ENCODE measurements around the gene TBR1. TPM values are rescaled to one million over a fixed set of nuclear protein-coding genes. Genes with fewer than 3 reads are reported as not detected.

The TBR1 gene
- total and polyA plus RNA-seq, 7 experiments from 2014 or later: 0.02 TPM; not detected in 6

DNA sequence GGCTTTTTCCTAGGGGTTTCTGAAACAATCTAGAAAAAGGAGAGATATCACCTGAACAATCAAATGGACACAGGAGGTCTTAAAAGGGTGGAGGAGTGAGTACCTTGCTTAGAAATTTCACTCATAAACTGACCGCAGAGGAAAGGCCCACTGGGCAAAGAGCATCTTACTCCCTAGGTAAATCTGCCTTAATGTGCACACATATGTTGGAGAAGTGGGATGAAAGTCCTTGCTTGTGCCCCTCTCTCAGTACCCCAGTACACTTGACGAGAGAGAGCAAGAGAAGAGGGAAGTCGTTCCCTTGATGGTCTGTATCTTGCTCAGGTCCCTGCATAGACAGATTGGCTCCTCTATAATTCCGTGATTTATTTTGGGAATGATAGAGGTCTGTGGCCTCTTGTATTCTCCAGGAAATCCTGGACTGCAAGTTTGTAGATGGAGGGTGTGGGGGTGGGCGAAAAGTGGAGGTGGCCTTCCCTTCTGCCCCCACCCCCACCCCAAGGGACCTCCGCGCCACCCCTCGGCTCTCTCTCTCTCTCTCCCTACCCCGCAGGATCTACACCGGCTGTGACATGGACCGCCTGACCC lies 6.8 kb downstream of the TBR1 start:
- ATAC-seq (no peak), DNase-seq (no peak)
- Histone ChIP-seq H3K4me1 (ENCODE audit: control insufficient read depth in 2 of 2, insufficient read depth in 2 of 2, low read length in 2 of 2) (peaks cover 5 to 21% of the 10 kb centered on the region in 2 donors), H3K4me3 (ENCODE audit: low read length) (no peak overlapping the region), H3K36me3 (ENCODE audit: control insufficient read depth in 2 of 3, insufficient read depth in 3 of 3, low read length in 3 of 3) (no peaks in the 10 kb centered on the region), H3K27ac (ENCODE audit: low read depth, low read length) (no peak overlapping the region), H3K27me3 (ENCODE audit: control insufficient read depth in 2 of 2, insufficient read depth in 2 of 2, low read length in 2 of 2) (peaks cover 33 to 83% of the 10 kb centered on the region in 2 donors), H3K9me3 (ENCODE audit: control insufficient read depth in 2 of 3, low read length in 3 of 3) (peaks cover 0 to 3% (median 0%) of the 10 kb centered on the region in 3 experiments)
- Mint-ChIP-seq H3K4me3 (peak overlapping the region; percentile 35 to 70 (median 58)), H3K27me3 (peaks cover 85 to 92% (median 91%) of the 10 kb centered on the region in 5 donors), H3K4me1 (peaks cover 19 to 60% (median 46%) of the 10 kb centered on the region in 7 donors), H3K36me3 (peaks cover 0 to 10% (median 5%) of the 10 kb centered on the region in 5 donors), H3K9me3 (peaks cover 0 to 39% (median 10%) of the 10 kb centered on the region in 11 donors), H3K27ac (peak overlapping the region in 2 of 9 donors; percentile 3 to 74)
- ChIA-PET POLR2A (no interaction called here), CTCF (no interaction called here)
- intact Hi-C loops (cut with micrococcal nuclease): loop anchor here in 1 of 2 donors (10.0 kb wide), 1 partner anchor 922 kb away; the partner anchor contains the start of gene GCA

DNA sequence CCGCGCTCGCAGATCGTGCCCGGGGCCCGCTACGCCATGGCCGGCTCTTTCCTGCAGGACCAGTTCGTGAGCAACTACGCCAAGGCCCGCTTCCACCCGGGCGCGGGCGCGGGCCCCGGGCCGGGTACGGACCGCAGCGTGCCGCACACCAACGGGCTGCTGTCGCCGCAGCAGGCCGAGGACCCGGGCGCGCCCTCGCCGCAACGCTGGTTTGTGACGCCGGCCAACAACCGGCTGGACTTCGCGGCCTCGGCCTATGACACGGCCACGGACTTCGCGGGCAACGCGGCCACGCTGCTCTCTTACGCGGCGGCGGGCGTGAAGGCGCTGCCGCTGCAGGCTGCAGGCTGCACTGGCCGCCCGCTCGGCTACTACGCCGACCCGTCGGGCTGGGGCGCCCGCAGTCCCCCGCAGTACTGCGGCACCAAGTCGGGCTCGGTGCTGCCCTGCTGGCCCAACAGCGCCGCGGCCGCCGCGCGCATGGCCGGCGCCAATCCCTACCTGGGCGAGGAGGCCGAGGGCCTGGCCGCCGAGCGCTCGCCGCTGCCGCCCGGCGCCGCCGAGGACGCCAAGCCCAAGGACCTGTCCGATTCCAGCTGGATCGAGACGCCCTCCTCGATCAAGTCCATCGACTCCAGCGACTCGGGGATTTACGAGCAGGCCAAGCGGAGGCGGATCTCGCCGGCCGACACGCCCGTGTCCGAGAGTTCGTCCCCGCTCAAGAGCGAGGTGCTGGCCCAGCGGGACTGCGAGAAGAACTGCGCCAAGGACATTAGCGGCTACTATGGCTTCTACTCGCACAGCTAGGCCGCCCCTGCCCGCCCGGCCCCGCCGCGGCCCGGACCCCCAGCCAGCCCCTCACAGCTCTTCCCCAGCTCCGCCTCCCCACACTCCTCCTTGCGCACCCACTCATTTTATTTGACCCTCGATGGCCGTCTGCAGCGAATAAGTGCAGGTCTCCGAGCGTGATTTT lies 7.6 kb downstream of the TBR1 start:
- ATAC-seq (peak; percentile 44), DNase-seq (peak in 1 of 9 donors; percentile 40)
- no peaks in the 10 kb centered on the region for H3K36me3 ChIP-seq (ENCODE audit: control insufficient read depth in 2 of 3, insufficient read depth in 3 of 3, low read length in 3 of 3)
- Mint-ChIP-seq H3K36me3 (peaks cover 0 to 10% (median 5%) of the 10 kb centered on the region in 5 donors), H3K27ac (peak overlapping the region in 4 of 9 donors; percentile 8 to 90 (median 22)), H3K9me3 (peaks cover 0 to 43% (median 10%) of the 10 kb centered on the region in 11 donors), H3K4me1 (peaks cover 19 to 52% (median 39%) of the 10 kb centered on the region in 7 donors), H3K27me3 (peaks cover 80 to 90% (median 87%) of the 10 kb centered on the region in 5 donors), H3K4me3 (peak overlapping the region; percentile 71 to 89 (median 84))
- H3K9me3 ChIP-seq (ENCODE audit: control insufficient read depth in 2 of 3, low read length in 3 of 3): peaks cover 0 to 3% (median 0%) of the 10 kb centered on the region in 3 experiments
- POLR2A ChIA-PET: no interaction called here
- CTCF ChIA-PET: no interaction called here
- H3K4me3 ChIP-seq (ENCODE audit: low read length): no peak overlapping the region
- intact Hi-C loops (cut with micrococcal nuclease): loop anchor here in 1 of 2 donors (1.0 to 10.0 kb wide), 2 partner anchors 7 to 921 kb away; partner anchors contain the start of genes GCA and TBR1
- H3K27me3 ChIP-seq (ENCODE audit: control insufficient read depth in 2 of 2, insufficient read depth in 2 of 2, low read length in 2 of 2): peaks cover 33 to 85% of the 10 kb centered on the region in 2 donors
- H3K27ac ChIP-seq (ENCODE audit: low read depth, low read length): no peak overlapping the region
- peaks cover 5 to 21% of the 10 kb centered on the region in 2 donors for H3K4me1 ChIP-seq (ENCODE audit: control insufficient read depth in 2 of 2, insufficient read depth in 2 of 2, low read length in 2 of 2)

DNA sequence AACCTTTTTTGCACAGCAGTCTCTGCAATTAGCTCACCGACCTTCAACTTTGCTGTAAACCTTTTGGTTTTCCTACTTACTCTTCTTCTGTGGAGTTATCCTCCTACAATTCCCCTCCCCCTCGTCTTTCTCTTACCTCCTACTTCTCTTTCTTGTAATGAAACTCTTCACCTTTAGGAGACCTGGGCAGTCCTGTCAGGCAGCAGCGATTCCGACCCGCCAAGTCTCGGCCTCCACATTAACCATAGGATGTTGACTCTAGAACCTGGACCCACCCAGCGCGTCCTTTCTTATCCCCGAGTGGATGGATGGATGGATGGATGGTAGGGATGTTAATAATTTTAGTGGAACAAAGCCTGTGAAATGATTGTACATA lies 8.3 kb downstream of the TBR1 start:
- no peak overlapping the region for H3K4me3 ChIP-seq (ENCODE audit: low read length)
- ChIA-PET CTCF (no interaction called here), POLR2A (no interaction called here)
- H3K27me3 ChIP-seq (ENCODE audit: control insufficient read depth in 2 of 2, insufficient read depth in 2 of 2, low read length in 2 of 2): peaks cover 29 to 81% of the 10 kb centered on the region in 2 donors
- Mint-ChIP-seq H3K4me1 (peaks cover 16 to 45% (median 34%) of the 10 kb centered on the region in 7 donors), H3K27ac (peak overlapping the region in 5 of 9 donors; percentile 8 to 90 (median 22)), H3K36me3 (peaks cover 0 to 10% (median 5%) of the 10 kb centered on the region in 5 donors), H3K9me3 (peaks cover 0 to 44% (median 9%) of the 10 kb centered on the region in 11 donors), H3K27me3 (peaks cover 80 to 90% (median 87%) of the 10 kb centered on the region in 5 donors), H3K4me3 (peak overlapping the region; percentile 71 to 89 (median 84))
- H3K4me1 ChIP-seq (ENCODE audit: control insufficient read depth in 2 of 2, insufficient read depth in 2 of 2, low read length in 2 of 2): peaks cover 5 to 21% of the 10 kb centered on the region in 2 donors
- no peak overlapping the region for H3K27ac ChIP-seq (ENCODE audit: low read depth, low read length)
- ATAC-seq: no peak
- no peaks in the 10 kb centered on the region for H3K36me3 ChIP-seq (ENCODE audit: control insufficient read depth in 2 of 3, insufficient read depth in 3 of 3, low read length in 3 of 3)
- intact Hi-C loops (cut with micrococcal nuclease): loop anchor here in 1 of 2 donors (1.0 to 10.0 kb wide), 2 partner anchors 8 to 920 kb away; partner anchors contain the start of genes GCA and TBR1
- peaks cover 0 to 3% (median 0%) of the 10 kb centered on the region in 3 experiments for H3K9me3 ChIP-seq (ENCODE audit: control insufficient read depth in 2 of 3, low read length in 3 of 3)
- peak in 1 of 9 donors; percentile 21 for DNase-seq

DNA sequence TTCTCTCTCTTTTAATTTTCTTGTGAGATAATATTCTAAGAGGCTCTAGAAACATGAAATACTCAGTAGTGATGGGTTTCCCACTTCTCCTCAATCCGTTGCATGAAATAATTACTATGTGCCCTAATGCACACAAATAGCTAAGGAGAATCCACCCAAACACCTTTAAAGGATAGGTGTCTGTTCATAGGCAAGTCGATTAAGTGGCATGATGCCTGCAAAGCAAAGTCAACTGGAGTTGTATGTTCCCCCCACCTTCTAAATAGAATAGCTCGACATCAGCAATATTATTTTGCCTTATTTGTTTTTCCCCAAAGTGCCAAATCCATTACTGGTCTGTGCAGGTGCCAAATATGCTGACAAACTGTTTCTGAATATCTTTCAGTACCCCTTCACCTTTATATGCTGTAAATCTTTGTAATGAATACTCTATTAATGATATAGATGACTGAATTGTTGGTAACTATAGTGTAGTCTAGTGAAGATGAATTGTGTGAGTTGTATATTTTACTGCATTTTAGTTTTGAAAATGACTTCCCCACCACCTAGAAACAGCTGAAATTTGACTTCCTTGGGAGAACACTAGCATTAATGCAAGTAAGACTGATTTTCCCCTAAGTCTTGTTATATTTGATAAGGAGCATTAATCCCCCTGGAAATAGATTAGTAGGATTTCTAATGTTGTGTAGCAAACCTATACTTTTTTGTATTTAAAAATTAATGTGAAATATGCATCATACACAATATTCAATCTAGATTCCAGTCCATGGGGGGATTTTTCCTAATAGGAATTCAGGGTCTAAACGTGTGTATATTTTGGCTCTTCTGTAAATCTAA lies 9.0 kb downstream of the TBR1 start:
- DNase-seq (no peak), ATAC-seq (no peak)
- peaks cover 82 to 89% (median 87%) of the 10 kb centered on the region in 5 donors for H3K27me3 Mint-ChIP-seq
- peaks cover 0 to 10% (median 5%) of the 10 kb centered on the region in 5 donors for H3K36me3 Mint-ChIP-seq
- H3K36me3 ChIP-seq (ENCODE audit: control insufficient read depth in 2 of 3, insufficient read depth in 3 of 3, low read length in 3 of 3): no peaks in the 10 kb centered on the region
- ChIA-PET CTCF (no interaction called here), POLR2A (interaction anchor here (0.6 to 0.7 kb wide), 2 partner anchors 12 to 261 kb away, joined by 3 to 4 read pairs; no protein-coding TSS in a partner anchor)
- peak overlapping the region in 9 of 10 donors; percentile 71 to 89 (median 83) for H3K4me3 Mint-ChIP-seq
- intact Hi-C loops (cut with micrococcal nuclease): loop anchor here (1.0 to 10.0 kb wide), 5 partner anchors 9 to 920 kb away; partner anchors contain the start of genes DPP4 (in 1 of the 2), GCA (in 1 of the 2) and TBR1 (in 1 of the 2)
- no peak overlapping the region for H3K27ac ChIP-seq (ENCODE audit: low read depth, low read length)
- peak overlapping the region in 3 of 9 donors; percentile 8 to 90 (median 28) for H3K27ac Mint-ChIP-seq
- peaks cover 29 to 74% of the 10 kb centered on the region in 2 donors for H3K27me3 ChIP-seq (ENCODE audit: control insufficient read depth in 2 of 2, insufficient read depth in 2 of 2, low read length in 2 of 2)
- H3K9me3 Mint-ChIP-seq: peaks cover 0 to 47% (median 9%) of the 10 kb centered on the region in 11 donors
- peaks cover 5 to 21% of the 10 kb centered on the region in 2 donors for H3K4me1 ChIP-seq (ENCODE audit: control insufficient read depth in 2 of 2, insufficient read depth in 2 of 2, low read length in 2 of 2)
- peaks cover 0 to 3% (median 0%) of the 10 kb centered on the region in 3 experiments for H3K9me3 ChIP-seq (ENCODE audit: control insufficient read depth in 2 of 3, low read length in 3 of 3)
- H3K4me1 Mint-ChIP-seq: peaks cover 16 to 44% (median 33%) of the 10 kb centered on the region in 7 donors
- no peak overlapping the region for H3K4me3 ChIP-seq (ENCODE audit: low read length)

DNA sequence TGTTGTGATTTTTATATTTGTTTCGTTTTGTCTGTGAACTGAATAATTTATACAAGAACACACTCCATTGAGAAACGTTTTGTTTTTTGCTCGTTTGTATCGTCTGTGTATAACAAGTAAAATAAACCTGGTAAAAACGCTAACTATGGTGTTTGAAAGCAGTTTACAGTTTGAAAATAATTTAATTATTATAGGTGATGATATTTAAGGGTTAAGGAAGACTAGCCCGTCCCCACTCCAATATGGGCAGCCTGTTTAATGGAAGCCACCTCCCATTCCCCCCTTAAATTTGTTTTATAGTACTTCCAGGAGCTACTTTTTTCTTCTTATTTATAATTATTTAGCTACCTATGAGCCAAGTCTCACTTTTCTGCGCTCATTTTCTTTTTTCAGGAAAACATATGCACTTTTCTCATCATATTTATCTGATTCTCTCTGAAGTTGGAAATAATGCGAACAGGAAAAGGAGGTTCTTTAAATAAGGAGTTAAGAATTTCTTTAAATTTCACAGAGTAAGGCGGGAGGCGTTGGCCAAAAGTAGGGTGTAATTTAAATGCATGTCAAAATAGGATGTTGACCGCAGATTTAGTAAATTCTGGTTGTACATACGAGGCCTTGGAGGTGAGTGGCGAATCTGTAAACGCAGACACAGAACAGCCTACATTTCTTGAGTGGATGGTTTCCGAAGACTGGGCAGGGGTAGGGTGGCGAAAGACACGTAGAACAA lies 9.8 kb downstream of the TBR1 start:
- Mint-ChIP-seq H3K9me3 (peaks cover 0 to 44% (median 9%) of the 10 kb centered on the region in 11 donors), H3K27me3 (peaks cover 76 to 89% (median 82%) of the 10 kb centered on the region in 5 donors), H3K27ac (peak overlapping the region in 3 of 9 donors; percentile 36 to 73 (median 62)), H3K4me1 (peaks cover 14 to 44% (median 31%) of the 10 kb centered on the region in 7 donors), H3K4me3 (peak overlapping the region in 8 of 10 donors; percentile 9 to 81 (median 58)), H3K36me3 (peaks cover 0 to 10% (median 5%) of the 10 kb centered on the region in 5 donors)
- POLR2A ChIA-PET: no interaction called here
- Histone ChIP-seq H3K27ac (ENCODE audit: low read depth, low read length) (no peak overlapping the region), H3K27me3 (ENCODE audit: control insufficient read depth in 2 of 2, insufficient read depth in 2 of 2, low read length in 2 of 2) (peaks cover 29 to 70% of the 10 kb centered on the region in 2 donors), H3K4me3 (ENCODE audit: low read length) (no peak overlapping the region), H3K36me3 (ENCODE audit: control insufficient read depth in 2 of 3, insufficient read depth in 3 of 3, low read length in 3 of 3) (no peaks in the 10 kb centered on the region), H3K9me3 (ENCODE audit: control insufficient read depth in 2 of 3, low read length in 3 of 3) (peaks cover 0 to 3% (median 0%) of the 10 kb centered on the region in 3 experiments), H3K4me1 (ENCODE audit: control insufficient read depth in 2 of 2, insufficient read depth in 2 of 2, low read length in 2 of 2) (peaks cover 5 to 21% of the 10 kb centered on the region in 2 donors)
- no peak for ATAC-seq
- intact Hi-C loops (cut with micrococcal nuclease): loop anchor here (1.0 to 10.0 kb wide), 5 partner anchors 11 to 919 kb away; partner anchors contain the start of genes DPP4 (in 1 of the 2) and GCA (in 1 of the 2)
- no peak for DNase-seq
- CTCF ChIA-PET: no interaction called here

Data from naive thymus-derived CD4-positive, alpha-beta T cell (primary cell).